T-helper 1 cell (primary cell): ENCODE data around the gene FBXO24.
A peak's percentile ranks its signal among the peaks of the same experiment; 100 is the strongest.
"Not testable (repeated sequence)": the region's sequence is repeated elsewhere in the genome, so short reads cannot be mapped to it uniquely, and the experiment has no call there.

Source experiments
- DNase-seq, 5 donors: peaks; one replicate each; pipeline ENCODE4 v3.0.0-alpha.2; 2012 to 2020

FBXO24 gene

DNA sequence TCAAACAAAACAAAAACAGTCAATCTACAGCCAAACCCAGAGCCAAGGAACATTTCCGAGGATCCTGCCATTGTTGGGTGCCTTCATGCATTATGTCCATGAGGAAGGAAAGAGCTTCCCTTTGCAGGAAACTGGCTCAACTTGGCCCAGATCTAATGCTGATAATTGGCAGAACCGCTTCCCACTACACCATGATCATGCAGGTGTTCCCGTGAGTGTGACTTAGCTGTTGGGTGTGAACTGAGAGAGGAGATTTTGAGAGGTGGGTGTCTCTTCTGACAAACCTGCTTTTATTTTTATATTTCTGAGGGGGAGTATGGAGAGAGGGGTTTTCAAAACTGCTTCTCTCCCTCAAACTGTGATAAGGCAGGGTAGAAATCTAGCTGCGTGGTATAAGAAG is 27.0 kb upstream of the FBXO24 start:
- no peak for DNase-seq

DNA sequence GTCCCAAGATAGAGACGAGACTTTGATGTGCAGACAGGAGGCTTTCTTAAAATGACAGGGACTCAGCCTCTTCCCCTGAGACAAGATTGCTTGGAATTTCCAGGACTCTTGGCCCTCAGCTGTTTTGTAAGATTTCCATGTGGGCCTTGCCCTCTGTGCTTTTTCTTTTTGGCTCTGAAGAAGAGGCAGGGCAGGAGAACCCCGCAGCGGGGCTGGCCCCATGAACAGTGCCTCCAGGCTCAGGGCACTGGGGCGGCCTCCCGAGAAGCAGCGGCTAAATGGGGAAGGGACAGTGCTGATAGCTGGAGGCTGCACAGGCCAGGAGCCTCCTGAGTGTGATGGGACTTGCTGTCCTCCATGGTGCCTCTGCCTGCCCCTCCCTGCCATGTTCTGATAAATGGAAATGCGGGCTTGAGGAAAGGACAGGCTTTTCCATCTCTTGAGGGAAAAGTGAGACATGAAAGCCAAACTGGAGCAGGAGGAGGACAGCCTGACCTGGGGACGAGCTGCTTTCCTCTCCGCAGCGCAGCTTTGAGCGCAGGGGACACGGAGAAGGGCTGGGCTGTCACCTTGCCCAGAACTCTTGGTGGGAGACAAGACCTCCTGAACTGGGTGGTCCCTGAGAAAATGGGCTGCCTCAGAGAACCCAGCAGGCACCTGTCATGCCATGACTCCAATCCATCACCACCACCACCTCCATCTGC is 24.5 kb upstream of the FBXO24 start:
- no peak for DNase-seq

DNA sequence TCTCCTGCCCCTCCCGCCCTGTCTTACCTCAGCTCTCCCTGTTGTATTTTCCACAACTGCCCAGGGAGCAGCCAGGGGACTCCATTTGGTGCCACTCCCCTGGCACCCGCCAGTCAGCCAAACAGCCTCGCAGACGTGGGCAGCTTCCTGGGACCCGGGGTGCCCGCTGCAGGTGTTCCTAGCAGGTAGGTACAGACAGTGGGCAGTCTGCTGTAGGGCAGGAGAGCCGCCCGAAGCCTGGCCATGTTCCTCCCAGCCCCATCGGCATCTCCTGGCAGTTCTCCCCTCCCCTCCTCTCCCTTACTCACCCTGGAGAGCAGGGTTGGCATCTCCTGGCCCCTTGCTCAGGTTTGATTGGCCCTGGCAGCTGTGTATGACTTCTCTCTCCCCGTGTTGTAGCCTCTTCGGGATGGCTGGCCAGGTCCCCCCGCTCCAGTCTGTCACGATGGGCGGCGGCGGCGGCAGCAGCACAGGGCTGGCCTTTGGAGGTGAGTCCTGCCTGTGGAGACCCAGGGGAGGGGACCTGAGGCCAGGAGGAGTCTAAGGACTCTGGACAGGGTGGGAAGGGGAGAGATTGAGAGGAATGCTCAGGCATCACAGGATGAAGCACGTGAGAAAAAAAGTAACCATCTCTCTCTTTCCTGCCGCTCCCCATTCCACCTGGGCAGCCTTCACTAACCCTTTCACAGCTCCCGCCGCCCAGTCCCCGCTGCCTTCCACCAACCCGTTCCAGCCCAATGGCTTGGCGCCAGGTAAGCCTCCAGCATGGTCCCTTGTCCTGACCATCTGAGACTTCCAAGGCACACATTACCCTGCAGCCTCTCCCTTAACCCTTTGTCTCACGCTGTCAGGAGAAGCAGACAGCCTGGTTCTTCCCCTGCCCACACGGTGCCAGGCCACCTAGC is 23.7 kb upstream of the FBXO24 start:
- no peak for DNase-seq

DNA sequence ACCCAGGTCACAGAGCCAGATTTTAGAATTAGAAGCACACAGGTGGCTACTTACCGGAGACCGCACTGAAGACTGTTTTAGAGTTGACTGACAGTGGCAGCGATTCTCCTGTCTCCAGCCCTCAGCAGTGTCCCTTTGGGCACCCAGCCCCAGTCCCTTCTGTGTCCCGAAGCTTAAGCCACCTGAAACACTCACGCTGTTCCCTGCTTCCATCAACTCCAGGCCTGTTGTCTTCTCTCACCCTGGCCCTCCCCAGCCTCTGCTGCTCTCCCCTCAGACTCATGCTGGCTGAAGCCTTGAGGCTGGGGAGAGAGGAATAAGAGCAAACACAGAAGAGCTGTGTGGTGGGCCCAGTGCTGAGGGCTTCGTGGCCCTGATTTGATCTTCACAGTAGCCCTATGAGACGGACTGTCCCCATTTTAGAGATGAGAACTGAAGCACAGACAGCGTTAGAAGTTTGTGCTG is 23.0 kb upstream of the FBXO24 start:
- no peak for DNase-seq

DNA sequence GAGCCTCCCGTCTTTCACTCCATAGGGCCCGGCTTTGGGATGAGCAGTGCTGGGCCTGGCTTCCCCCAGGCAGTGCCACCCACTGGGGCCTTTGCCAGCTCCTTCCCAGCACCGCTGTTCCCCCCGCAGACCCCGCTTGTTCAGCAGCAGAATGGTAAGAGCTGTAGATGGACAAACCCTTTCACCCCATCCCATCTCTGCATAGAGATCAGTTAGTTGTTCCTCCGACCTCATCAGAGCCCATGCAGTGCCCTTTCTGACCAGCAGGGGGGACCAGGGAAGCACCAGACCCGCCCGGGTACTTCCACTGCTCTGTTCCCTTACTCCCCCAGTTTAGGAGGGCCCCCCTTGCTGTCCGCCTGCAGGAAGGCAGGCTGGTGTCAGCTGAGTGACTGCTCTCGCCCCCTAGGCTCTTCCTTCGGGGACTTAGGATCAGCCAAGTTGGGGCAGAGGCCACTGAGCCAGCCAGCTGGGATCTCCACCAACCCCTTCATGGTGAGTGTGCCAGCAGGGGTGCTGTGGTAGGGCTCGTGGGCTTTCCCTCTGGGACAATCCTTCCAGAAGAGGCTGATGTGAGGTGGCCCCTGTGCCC is 22.2 kb upstream of the FBXO24 start:
- peak; percentile 55 to 80 (median 68) for DNase-seq

DNA sequence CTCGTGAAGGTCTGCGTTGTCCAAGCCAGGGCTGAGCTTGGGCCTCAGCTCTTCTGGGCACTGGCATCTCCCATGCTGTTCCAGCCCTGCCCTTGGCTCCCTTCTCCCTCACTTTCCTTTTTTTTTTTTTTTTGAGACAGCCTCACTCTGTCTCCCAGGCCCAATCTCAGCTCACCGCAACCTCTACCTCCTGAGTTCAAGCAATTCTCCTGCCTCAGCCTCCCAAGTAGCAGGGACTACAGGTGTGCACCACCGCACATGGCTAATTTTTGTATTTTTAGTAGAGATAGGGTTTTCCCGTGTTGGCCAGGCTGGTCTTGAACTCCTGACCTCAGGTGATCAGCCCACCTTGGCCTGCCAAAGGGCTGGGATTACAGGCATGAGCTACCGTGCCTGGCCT is 21.7 kb upstream of the FBXO24 start:
- DNase-seq: not testable (repeated sequence)

DNA sequence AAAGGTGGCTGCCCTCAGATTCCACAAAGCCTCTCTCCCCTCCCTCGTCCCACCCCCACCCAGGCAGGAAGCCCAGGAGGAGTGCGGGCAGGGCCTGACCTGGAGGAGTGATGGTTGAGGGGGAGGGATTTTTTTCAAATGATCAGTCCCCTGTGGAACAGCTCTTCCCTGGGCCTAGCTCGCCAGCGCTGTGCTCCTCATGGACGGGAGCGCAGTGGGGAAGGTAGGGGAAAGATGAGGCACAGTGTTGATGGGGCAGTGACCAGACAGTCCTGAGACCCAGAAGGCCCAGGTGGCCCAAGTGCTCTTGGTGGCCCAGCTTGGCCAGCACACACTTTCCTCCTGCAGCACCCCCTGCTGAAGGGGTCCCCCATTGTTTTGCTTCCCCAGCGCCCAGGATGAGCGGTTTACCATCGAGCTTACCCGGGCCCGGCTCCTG is 21.0 kb upstream of the FBXO24 start:
- DNase-seq: no peak

DNA sequence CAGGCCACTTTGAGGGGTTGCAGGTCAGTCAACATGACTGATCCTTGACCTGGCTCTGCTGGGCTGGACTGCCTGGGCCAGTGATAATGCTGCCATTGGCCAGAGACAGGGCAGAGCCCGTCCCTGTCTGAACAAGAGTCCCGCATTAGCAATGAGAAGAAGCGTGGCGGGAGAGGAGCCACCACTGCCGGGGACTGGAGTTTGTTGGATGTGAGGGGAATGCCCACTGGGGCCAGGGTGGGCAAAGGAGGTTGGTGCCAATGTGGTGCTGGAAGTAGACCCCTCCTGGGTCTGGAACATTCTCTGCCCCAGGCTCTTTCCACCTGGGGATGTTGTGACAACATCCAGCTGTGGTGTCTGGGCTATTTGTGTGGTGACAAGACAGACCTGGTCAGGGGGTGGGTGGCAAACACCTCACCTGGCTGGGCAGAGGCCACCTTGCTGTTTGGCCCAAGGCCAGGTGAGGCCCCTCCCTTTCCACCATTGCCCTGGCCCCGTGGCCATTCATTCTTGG is 20.1 kb upstream of the FBXO24 start:
- no peak for DNase-seq

DNA sequence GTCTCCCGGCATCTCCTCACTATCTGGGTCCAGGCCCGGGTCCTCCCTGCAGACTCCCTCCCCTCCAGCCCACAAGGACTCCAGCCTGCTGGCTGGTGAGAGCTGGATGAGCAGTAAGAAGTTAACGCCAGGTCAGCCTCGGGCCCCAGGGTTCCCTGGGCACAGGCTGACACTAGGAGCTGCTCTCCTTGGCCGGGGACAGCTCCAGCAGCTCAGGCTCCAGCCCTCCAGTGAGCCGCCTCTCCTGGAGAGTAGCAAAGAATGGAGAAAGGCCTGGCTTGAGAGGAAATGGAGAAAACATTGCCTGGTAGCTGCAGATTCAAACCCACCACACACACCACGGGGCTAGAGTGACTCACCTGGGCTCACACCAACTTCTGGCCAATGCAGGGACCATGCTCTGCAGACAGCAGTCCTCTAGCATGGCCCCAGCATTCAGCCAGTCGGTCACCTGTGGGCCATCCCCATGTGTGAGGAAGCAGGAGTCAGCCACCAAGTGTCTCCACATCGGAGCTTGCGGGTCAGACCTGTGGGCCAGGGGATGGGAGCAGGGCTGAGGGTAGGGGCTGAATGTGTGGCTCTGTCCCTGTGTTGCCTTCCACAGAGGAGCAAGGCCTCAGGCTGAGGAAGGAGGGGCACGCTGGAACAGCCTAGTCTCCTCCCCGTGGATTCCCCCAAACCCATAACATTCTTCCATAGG is 18.9 kb upstream of the FBXO24 start:
- no peak for DNase-seq

DNA sequence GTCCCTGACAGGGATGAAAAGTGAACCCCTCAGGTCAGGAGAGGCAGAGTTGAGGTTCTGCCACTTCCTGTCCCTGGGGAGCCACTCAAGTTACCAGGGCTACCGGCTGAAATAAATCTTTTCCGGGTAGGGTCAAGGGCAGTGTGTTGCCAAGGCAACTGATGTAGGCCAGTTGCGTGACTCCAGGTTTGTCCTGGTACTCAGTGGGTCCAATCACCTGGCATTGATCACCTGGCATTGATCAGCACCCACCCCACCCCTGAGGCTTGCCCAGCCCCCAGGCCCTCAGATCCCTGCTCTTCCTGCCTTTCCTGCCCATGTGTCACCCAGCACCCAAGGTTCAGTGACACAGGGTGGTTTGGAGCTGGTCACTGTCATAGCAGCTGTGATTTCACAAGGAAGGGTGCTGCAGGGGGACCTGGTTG is 18.4 kb upstream of the FBXO24 start:
- DNase-seq: no peak

DNA sequence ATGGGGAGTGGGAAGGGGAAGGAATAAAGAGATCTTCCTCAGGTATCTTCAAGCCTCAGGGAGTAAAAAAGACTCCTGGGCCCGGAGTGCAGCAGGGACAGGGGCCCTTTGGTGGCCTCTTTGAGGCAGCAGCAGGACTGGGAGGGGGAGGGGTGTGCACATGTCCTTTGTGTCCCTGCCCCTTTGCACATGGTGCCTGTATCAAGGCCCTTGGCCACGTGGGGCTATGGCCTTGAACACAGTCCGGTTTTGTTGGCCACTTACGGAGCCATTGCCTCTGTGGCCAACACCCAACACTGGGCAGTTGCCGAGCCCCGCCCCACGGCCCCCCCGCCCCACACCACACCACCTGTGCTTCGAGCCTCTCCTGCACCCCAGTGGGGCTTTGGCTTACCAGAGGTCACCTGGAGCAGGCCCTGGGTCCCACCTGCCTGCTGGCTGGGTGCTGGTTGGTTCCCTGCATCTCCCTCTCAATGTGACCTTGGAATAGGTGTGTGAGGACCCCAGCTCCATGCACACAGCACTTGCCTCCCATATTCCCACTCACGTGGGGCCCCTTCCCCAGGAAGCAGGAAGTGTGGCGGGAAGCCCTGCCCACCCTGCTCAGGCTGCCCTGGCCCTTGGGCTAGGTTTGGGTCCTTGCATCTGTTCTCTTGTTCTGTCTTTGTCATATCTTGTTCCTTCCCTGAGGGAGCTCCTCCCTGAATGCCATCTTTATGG is 17.8 kb upstream of the FBXO24 start:
- DNase-seq: no peak

DNA sequence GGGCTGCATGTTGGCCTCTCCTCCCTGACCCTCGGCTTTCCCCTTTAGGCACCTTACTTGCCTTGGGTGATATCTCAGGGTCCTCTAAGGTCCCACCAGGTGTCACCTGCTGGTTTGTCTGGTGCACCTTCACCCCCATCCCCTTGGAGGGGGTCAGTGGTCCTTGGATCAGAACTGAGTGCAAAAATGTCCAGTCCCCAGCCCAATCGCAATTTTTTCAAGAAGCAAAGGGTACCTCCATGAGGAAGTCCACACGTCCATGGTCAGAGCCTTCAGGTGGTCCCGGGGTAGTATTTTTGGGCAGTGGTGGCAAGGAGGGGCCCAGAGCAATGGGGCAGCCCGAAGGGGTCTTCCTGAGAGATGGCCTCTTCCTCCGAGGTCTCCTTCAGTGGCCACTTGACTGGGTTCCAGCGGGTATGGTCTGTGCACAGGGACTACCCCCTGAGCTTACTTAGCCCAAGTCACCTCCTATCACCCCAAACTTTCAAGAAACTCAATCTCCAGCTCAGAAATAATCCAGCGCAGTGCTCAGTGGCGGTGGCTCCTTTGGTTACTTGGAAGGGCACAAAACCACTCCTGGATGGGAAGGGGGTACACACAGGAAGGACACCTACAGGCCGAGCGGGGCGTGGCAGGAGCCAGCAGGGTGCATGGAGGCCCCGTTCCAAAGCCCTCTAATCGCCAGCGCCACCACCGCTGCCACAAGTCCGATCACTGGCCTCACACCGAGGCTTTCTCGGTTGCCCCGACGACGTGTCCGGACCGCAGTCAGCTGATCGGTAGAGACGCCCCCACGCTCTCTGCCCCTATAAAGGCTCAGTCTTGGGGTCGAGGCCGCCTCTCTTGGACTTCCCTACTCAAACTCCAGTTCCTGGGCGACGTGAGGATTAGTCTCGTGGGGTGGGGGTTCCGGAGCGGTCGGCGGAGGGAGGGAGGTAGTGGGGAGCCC is 17.0 kb upstream of the FBXO24 start:
- peak in 3 of 5 donors; percentile 39 to 48 (median 44) for DNase-seq

DNA sequence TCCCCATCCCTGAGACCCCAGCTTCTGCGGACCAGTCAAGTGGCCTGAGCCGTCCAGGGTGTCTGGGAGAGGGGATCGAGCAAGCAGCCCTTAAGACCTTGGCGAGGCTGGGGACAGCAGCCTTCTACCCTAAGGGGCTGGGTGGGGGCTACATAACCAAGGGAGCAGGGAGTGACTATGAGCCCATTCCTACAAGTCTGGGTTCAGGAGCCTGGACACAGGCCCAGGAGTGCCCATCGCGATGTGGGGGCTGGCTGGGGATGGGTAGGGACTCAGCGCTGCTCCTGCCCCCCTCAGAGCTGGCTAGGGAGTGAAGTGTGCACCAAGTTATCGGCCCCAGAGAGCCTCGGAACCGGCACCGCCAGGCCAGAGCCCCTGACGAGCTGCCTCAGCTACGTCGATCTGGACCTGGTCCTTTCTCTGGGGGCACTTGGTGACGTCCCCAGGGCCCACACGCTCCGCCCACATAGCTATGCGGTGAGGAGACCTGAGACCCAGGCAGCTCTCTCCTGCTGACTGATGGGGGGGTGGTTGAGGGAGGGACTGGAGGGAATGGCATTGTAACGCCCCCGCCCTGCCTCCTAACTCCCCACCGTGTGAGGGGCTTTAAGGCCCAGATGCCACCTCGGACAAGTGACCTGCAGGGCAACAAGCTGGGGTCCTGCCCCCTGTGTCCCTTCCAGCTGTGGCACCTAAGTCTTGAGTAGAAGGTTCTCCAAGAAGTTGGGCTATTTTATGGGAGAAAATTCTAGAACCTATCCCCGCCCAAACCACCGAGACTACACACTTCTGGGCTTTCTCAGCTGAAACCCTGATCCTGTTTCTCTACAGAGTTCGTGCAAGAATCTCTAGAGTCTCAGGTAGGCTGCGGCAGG is 14.9 kb upstream of the FBXO24 start:
- no peak for DNase-seq

DNA sequence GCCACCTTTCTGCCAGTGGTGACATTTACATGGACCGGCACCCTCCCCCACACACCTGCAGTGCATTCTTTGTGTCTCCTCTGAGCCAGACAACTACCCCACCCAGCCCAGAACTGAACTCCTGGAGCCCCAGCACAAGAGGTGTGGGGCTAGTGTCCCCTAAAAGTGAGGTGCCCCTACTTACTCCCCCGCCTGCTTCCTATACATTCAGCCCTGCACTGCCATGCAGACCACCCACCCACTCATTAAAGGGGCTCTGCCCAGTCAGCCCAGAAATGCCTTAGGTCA is 14.4 kb upstream of the FBXO24 start:
- DNase-seq: no peak

DNA sequence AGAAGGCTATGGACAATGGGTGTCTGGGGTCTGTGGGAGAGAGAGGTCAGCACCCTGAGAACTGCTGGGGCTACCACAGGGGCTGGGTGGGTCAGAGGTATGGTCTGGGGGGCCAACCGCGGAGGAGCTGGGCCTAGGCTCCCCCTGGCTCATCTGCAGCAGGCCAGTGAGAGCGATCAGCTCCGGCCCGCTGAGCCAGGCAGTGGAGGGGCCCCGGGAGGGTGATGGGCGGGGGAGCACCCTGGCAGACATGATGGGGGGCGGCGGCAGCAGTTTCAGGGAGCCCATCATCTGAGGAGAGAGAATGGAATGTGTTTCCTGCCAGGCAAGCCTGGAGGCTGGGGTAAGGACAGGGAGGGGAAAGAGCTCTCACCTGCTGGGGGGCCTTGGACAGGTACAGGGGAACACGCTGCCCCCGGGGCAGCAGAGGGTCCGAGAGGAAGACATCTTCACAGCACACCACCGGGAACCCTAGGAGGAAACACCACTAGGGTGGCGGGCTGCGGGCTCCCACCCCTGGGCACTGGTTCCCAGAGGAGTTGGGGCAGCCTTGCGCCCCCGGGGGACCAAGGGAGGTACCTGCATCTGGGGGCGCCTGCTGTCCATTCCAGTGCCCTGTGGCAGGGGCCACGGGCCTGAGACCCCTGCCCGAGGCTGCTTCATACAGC is 13.7 kb upstream of the FBXO24 start:
- DNase-seq: no peak

DNA sequence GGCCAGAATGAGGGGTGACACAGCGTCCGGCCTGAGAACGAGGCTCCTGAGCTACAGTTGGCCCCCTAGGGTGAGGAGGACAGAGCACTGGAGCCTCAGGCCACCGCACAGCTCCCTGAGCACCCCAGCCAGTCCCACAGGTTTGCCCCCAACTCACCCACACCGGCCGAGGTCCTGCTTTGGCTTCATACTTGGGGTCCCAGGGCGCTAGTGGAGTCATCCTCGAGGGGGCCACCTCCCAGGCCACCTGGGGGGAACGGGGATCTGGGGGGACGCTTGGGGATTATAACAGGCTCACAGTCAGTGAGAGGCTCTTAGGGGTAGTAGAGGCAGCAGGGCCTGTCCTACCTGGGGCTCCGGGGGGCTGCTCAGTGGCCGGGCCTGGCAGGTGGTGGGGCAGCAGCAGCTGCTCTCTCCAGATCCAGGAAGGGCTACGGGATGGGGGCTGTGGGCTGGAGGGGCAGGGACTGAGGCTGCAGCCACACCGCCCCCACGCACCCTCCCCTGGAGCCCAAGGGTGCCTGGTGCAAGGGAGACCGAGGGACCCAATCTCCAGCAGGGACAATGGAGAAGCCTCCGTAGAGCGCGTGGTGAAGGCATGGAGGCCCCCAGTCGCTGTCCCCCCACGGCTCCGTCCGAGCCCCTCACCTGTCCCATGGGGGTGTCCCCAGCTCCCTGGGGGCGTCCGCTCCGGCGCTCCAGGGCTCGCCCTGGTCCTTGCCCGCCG is 13.0 kb upstream of the FBXO24 start:
- DNase-seq: no peak

DNA sequence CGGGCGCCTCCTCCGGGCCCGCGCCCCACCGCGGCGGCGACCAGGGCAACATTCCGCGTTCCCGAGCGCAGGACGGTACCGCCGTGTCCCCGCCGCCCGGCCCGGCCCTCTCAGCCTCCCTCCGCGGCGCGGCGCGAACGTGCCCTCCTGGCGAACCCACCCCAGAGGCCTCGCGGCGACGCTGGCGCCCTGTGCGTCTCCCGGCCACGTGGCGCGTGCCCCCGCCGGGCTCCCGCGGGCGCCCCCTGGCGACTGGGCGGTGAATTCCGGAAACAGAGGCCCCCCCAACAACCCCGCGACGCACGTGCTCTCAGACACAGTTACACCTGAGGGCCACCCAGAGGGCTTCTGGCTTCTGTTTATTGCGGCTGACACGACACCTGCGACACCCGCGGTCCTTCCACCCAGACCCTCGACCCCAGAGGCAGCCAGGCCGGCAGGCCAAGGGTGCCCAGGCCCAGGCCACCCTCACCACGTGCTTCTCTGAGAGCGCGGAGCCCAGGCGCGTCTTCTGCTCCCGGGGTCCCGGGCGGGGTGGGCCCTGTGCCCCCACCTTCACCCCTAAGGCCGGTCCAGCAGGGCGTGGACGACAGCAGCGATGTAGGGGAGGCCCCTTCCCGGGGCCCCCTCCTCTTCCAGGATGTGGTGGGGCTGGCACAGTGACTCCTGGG is 12.3 kb upstream of the FBXO24 start, which contains the start of gene SAP25:
TSS of gene SAP25 (minus strand) at position 210 of the 671 bp plus-strand sequence. CDS start at position 52, 158 bp downstream.
- DNase-seq: no peak
